Subcutaneous preadipocyte (primary cell): ENCODE data around the gene MCOLN1. TPM values are rescaled to one million over a fixed set of nuclear protein-coding genes. Genes with fewer than 3 reads are reported as not detected.

Experiments used
- small RNA-seq: library from RNA; depleted of rRNA; stranded (forward); fragments of <200 nt; gene quantifications from one replicate; pipeline ENCODE3, GENCODE V24; 2012
- total RNA-seq: library from RNA; depleted of rRNA; stranded (reverse); fragments of >200 nt; gene quantifications from 2 replicates; pipeline ENCODE4 v1.2.3, GENCODE V29; 2012

Gene MCOLN1
- 7.8 and 8.8 TPM in 2 replicates for total RNA-seq

GRCh38 chr19:7522072-7522922, at the start of gene MCOLN1:
TSS of gene MCOLN1 (plus strand) at chr19:7522624. CDS start at chr19:7522751, 127 bp downstream.

GRCh38 chr19:7488736-7489353, 33.6 kb upstream of the MCOLN1 start, which contains the start of gene PEX11G:
TSS of gene PEX11G (minus strand) at chr19:7489035. CDS start at chr19:7489010, 25 bp downstream.

DNA sequence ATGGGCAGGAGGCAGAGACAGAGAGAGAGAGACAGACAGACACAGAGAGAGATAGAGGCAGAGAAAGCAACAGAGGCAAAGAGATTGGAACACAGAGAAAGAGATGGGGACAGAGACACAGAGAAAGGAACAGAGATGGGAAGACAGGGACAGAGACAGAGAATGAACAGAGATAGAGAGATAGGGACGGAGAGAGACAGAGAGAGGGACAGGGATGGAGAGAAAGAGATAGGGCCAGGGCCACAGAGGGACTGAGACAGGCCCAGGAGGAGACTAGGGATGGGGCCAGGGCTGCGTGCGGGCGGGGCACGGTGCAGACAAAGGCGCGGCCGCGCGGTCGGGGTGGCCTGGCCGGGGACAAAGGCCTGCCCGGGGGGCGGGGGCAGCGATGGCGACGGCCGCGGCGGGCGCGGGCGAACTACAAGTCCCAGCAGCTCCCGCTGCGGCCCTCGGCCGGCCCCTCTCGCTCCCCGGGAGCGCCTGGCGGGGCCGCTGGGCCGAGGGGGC, 6.7 kb upstream of the MCOLN1 start, which contains the start of gene ZNF358:
ZNF358 (plus strand) TSS at position 459 of the 507 bp plus-strand sequence. CDS start 3,140 bp downstream, outside the sequence.

GRCh38 chr19:7535047-7535997, 12.9 kb downstream of the MCOLN1 start, which contains the start of gene PNPLA6:
TSS of gene PNPLA6 (plus strand) at chr19:7535717. CDS start at chr19:7535789, 72 bp downstream.

Small RNA genes lying within 50 kb of the gene (small RNA-seq; reads per million reads assigned to genes)
- gene AC008878.2: not detected

Other genes starting within 250 kb of the MCOLN1 start
- 24.0 and 24.6 TPM in 2 replicates for gene INSR, start 228.2 kb upstream of the MCOLN1 start, total RNA-seq
- 15.8 and 24.0 TPM in 2 replicates for gene ARHGEF18, start 173.7 kb upstream of the MCOLN1 start, total RNA-seq
- 2.5 and 5.5 TPM in 2 replicates for gene PEX11G, start 33.6 kb upstream of the MCOLN1 start, total RNA-seq
- gene ZNF358, start 6.5 kb upstream of the MCOLN1 start, total RNA-seq: 14.1 and 18.0 TPM in 2 replicates
- 72.8 and 82.1 TPM in 2 replicates for gene PNPLA6, start 13.1 kb downstream of the MCOLN1 start, total RNA-seq
- gene CAMSAP3, start 73.2 kb downstream of the MCOLN1 start, total RNA-seq: not detected in 2 replicates
- 43.7 and 48.3 TPM in 2 replicates for gene XAB2, start 106.9 kb downstream of the MCOLN1 start, total RNA-seq
- gene PET100, start 107.2 kb downstream of the MCOLN1 start, total RNA-seq: 9.4 and 9.6 TPM in 2 replicates
- not detected in 2 replicates for gene PCP2, start 111.1 kb downstream of the MCOLN1 start, total RNA-seq
- 1.1 and 5.3 TPM in 2 replicates for gene STXBP2, start 114.5 kb downstream of the MCOLN1 start, total RNA-seq
- gene RETN, start 146.4 kb downstream of the MCOLN1 start, total RNA-seq: not detected in 2 replicates
- not detected in 2 replicates for gene MCEMP1, start 154.5 kb downstream of the MCOLN1 start, total RNA-seq
- gene TRAPPC5, start 158.2 kb downstream of the MCOLN1 start, total RNA-seq: 16.6 and 24.3 TPM in 2 replicates
- gene FCER2, start 179.5 kb downstream of the MCOLN1 start, total RNA-seq: not detected in 2 replicates
- not detected in 2 replicates for gene CLEC4G, start 209.5 kb downstream of the MCOLN1 start, total RNA-seq
- not detected in 2 replicates for gene CD209, start 224.9 kb downstream of the MCOLN1 start, total RNA-seq
- gene CLEC4M, start 240.6 kb downstream of the MCOLN1 start, total RNA-seq: not detected in 2 replicates